Measurements from ENCODE around the gene TP53I13. TPM values are rescaled to one million over a fixed set of nuclear protein-coding genes. Genes with fewer than 3 reads are reported as not detected.

Gene TP53I13
- total RNA-seq, 1 experiment from 2014 or later: 123 TPM

DNA sequence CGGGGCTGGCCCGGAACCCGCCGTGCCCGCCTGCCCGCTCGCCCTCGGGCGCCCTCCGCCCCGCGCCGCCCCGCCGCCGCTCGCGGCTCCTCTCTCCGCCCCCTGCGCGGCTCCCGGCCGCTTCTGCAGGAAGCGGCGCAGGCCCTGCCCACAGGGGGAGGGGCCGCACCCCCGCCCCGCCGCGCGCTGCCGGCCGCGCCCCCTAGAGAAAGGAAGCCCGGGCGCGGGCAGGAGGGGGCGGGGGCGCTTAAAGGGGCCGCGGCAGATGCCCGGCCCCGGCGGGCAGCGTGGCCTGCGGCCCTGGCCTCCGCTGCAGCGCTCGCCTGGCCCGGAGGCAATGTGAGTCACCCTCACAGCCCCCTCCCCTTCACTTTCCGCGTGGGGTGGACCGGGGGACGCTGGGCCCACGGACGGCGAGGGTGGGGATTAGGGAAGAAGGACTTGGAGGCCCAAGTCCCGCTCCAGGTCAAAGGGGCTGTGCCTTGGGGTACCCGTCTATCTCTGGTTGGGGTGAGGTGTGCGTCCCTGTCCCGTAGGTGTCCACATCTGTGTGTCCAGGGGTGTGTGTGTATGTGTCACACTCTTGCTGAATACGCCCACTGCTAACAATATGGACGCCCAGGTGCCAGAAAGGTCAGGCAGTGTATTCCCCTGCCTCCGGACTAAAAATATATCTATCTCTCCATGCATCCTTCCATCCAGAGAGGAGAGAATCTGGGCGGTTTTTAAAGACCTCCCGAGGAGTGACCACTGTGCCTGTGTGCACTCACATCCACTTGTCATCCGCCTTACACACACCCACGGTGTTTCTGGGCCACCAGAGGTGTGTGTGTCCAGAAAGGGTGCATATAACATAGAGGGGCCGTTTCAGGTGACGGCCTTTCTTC is 21.3 kb downstream of the TP53I13 start, which contains the start of gene GIT1:
Gene GIT1 (minus strand): TSS at position 125 of the 887 bp plus-strand sequence. CDS start 270 bp downstream, outside the sequence.
- H3K27me3 ChIP-seq (ENCODE audit: control insufficient read depth, insufficient read depth, low read length): no peaks in the 10 kb centered on the region
- in situ Hi-C loops (cut with HindIII; ENCODE audit: low pct_unique_long_range_greater_than_20kb, low sequenced_read_pairs): no loop called here
- no peak for DNase-seq (ENCODE audit: low read depth, low spot score)
- intact Hi-C loops (cut with micrococcal nuclease; ENCODE audit: unreplicated experiment): no loop called here
- TF ChIP-seq, protein P1, sequence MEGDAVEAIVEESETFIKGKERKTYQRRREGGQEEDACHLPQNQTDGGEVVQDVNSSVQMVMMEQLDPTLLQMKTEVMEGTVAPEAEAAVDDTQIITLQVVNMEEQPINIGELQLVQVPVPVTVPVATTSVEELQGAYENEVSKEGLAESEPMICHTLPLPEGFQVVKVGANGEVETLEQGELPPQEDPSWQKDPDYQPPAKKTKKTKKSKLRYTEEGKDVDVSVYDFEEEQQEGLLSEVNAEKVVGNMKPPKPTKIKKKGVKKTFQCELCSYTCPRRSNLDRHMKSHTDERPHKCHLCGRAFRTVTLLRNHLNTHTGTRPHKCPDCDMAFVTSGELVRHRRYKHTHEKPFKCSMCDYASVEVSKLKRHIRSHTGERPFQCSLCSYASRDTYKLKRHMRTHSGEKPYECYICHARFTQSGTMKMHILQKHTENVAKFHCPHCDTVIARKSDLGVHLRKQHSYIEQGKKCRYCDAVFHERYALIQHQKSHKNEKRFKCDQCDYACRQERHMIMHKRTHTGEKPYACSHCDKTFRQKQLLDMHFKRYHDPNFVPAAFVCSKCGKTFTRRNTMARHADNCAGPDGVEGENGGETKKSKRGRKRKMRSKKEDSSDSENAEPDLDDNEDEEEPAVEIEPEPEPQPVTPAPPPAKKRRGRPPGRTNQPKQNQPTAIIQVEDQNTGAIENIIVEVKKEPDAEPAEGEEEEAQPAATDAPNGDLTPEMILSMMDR (IDR thresholded peaks at IDR 0.05): no peak
- peak; percentile 80; the same call in 1 of the 2 replicates for TF ChIP-seq SIN3A (IDR thresholded peaks at IDR 0.05; ENCODE audit: borderline replicate concordance, insufficient read depth, low read depth, low read length)
- H3K36me3 ChIP-seq (ENCODE audit: control insufficient read depth, insufficient read depth, low read length): peaks cover 5% of the 10 kb centered on the region; the same call in 1 of the 2 replicates
- peak; percentile 69 for ATAC-seq
- CTCF ChIA-PET: interaction anchor here (1.1 kb wide), 1 partner anchor 9 kb away, joined by 5 read pairs; no protein-coding TSS in a partner anchor
- POLR2A ChIA-PET: no interaction called here
- H3K4me3 ChIP-seq (ENCODE audit: low read depth in 2 of 2, low read length in 2 of 2): peak within 1 kb of the TSS; percentile 77 to 92
- BruUV-seq (replicated peaks): no TSS peak
- peak within 1 kb of the TSS; percentile 96 for H3K27ac ChIP-seq (ENCODE audit: low read length)
- no peaks in the 10 kb centered on the region for H3K9me3 ChIP-seq (ENCODE audit: control insufficient read depth, insufficient read depth, low read depth, low read length)
- peaks cover 58% of the 10 kb centered on the region for H3K4me1 ChIP-seq (ENCODE audit: control insufficient read depth, insufficient read depth, low read length)

DNA sequence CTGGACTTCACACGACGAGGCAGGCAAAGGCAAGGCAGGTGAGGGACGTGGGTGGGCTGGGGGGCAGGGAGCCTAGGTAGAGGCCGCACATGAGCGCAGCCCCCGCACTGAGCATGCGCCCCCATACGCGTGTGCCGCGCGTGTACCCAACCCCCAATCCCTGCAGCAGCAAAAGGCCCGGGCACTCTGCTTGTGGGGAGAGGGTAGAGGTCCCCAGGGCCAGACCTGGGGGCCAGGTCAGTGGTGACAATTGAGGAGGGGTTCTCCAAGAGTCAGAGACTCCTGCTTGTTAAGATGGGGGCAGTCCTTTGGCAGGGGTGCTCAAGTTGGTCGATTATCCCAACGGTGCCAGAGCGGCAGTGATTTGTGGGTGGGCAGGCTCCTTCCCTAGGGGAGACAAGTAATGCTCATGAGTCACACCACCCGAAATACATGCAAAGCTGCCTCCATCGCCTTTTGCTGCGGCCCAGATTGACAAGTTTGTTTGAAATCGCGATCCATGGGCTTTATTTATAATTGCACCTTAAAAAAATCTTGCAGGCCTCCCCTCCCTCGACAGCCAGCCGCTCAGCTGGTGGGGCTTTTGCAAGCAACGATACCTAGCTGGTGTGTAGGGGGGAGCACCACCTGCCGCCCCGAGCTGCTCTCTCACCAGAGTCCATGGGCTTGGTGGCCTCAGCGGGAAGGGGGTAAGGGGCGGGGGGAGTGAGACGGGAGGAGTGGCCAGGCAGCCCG is 22.1 kb downstream of the TP53I13 start:
- ChIA-PET POLR2A (interaction anchor here (0.6 kb wide), 3 partner anchors 16 to 345 kb away, joined by 4 to 9 read pairs (median 6); no protein-coding TSS in a partner anchor), CTCF (interaction anchor here (0.6 to 3.0 kb wide), 9 partner anchors 10 to 298 kb away, joined by 3 to 17 read pairs (median 5); no protein-coding TSS in a partner anchor)
- Histone ChIP-seq H3K27ac (ENCODE audit: low read length) (peak overlapping the region; percentile 96), H3K9me3 (ENCODE audit: control insufficient read depth, insufficient read depth, low read depth, low read length) (no peaks in the 10 kb centered on the region), H3K36me3 (ENCODE audit: control insufficient read depth, insufficient read depth, low read length) (peaks cover 5% of the 10 kb centered on the region; the same call in 1 of the 2 replicates), H3K4me3 (ENCODE audit: low read depth in 2 of 2, low read length in 2 of 2) (peak overlapping the region; percentile 43 to 58), H3K4me1 (ENCODE audit: control insufficient read depth, insufficient read depth, low read length) (peaks cover 65% of the 10 kb centered on the region), H3K27me3 (ENCODE audit: control insufficient read depth, insufficient read depth, low read length) (no peaks in the 10 kb centered on the region)
- TF ChIP-seq SIN3A (IDR thresholded peaks at IDR 0.05; ENCODE audit: borderline replicate concordance, insufficient read depth, low read depth, low read length): no peak
- no peak for TF ChIP-seq TCF7L2 (IDR thresholded peaks at IDR 0.05; ENCODE audit: low read depth, low read length)
- TF ChIP-seq, protein P1 (IDR thresholded peaks at IDR 0.05): no peak
- TF ChIP-seq POLR2AphosphoS5 (IDR thresholded peaks at IDR 0.05; ENCODE audit: low read depth, low read length): no peak
- intact Hi-C loops (cut with micrococcal nuclease; ENCODE audit: unreplicated experiment): no loop called here
- DNase-seq (ENCODE audit: low read depth, low spot score) (no peak), ATAC-seq (peak; percentile 11; the same call in 1 of the 2 replicates)
- in situ Hi-C loops (cut with HindIII; ENCODE audit: low pct_unique_long_range_greater_than_20kb, low sequenced_read_pairs): no loop called here
- no TSS peak for BruUV-seq (replicated peaks)

Data from Panc1 (cell line).